H1 (cell line): ENCODE data around the gene QSOX2. TPM values are rescaled to one million over a fixed set of nuclear protein-coding genes. Genes with fewer than 3 reads are reported as not detected.

ENCODE experiments used
- CTCF ChIA-PET: fragments of 300-600 bp; sonication (Branson Sonifier 250); formaldehyde crosslinking; loops from one replicate; lab custom pipeline; 2021; ENCODE audit not compliant: partially characterized antibody; lab: Charles Lee
- POLR2A ChIA-PET: fragments of 300-600 bp; sonication (Branson Sonifier 250); formaldehyde crosslinking; loops from one replicate; lab custom pipeline; 2021; ENCODE audit warnings: inconsistent platforms; ENCODE audit not compliant: partially characterized antibody; lab: Charles Lee
- DNase-seq, 2 experiments: peaks; one replicate each; pipeline versions ENCODE4 v3.0.0 to v3.0.0-alpha.2; 2010 to 2022; ENCODE audit warnings: low spot score in 2 of 2, low read depth in 1 of 2, mixed read lengths in 1 of 2
- FAIRE-seq: peaks from 2 replicates; lab custom pipeline; 2011; peaks lifted over from hg19 to GRCh38; lab: Jason Lieb, UNC
- H2AFZ ChIP-seq: 2 replicates; pipeline ENCODE4 v1.8.1; 2012; ENCODE audit warnings: low read length, inconsistent platforms
- H2AK5ac ChIP-seq: 2 replicates; pipeline ENCODE4 v1.6.1; 2013; ENCODE audit warnings: low read depth, low read length
- H2BK120ac ChIP-seq: replicated peaks from 2 replicates; pipeline ENCODE3; 2013; ENCODE audit warnings: low read depth, low read length, inconsistent platforms
- H2BK12ac ChIP-seq: 2 replicates; pipeline ENCODE4 v1.6.1; 2013; ENCODE audit warnings: low read depth, low read length
- H2BK15ac ChIP-seq: 2 replicates; pipeline ENCODE4 v1.6.1; 2013; ENCODE audit warnings: low read length
- H2BK20ac ChIP-seq: 2 replicates; pipeline ENCODE4 v1.6.1; 2013; ENCODE audit warnings: low read length
- H2BK5ac ChIP-seq: 2 replicates; pipeline ENCODE4 v1.6.1; 2013; ENCODE audit warnings: low read depth, low read length
- H3K14ac ChIP-seq: 2 replicates; pipeline ENCODE4 v1.6.1; 2013; ENCODE audit warnings: inconsistent platforms; ENCODE audit not compliant: insufficient read length
- H3K18ac ChIP-seq: 2 replicates; pipeline ENCODE4 v1.6.1; 2013; ENCODE audit warnings: low read length; ENCODE audit errors: extremely low read depth
- H3K23ac ChIP-seq: 2 replicates; pipeline ENCODE4 v1.6.1; 2013; ENCODE audit warnings: inconsistent platforms; ENCODE audit not compliant: insufficient read length
- H3K23me2 ChIP-seq: 2 replicates; pipeline ENCODE4 v1.6.1; 2013; ENCODE audit warnings: low read depth, low read length
- H3K27ac ChIP-seq: 2 replicates; pipeline ENCODE4 v1.6.1; 2011; ENCODE audit warnings: low read depth, low read length, inconsistent platforms
- H3K27me3 ChIP-seq, 4 experiments: replicated peaks in 1 of 4; 1 replicate in 1 of 4; 2 replicates in 3 of 4; pipeline versions ENCODE4 v1.6.1 to v1.8.1; 2011 to 2013; ENCODE audit warnings: low read length in 3 of 4, mild to moderate bottlenecking in 3 of 4, inconsistent platforms in 2 of 4, mixed read lengths in 2 of 4, moderate library complexity in 1 of 4; ENCODE audit not compliant: control insufficient read depth in 3 of 4, insufficient read depth in 3 of 4; ENCODE audit errors: extremely low read depth in 1 of 4
- H3K36me3 ChIP-seq, 4 experiments: 2 replicates each; pipeline versions ENCODE4 v1.6.1 to v1.8.1; 2011 to 2013; ENCODE audit warnings: mild to moderate bottlenecking in 4 of 4, low read length in 3 of 4, moderate library complexity in 2 of 4, control low read depth in 1 of 4, inconsistent platforms in 1 of 4; ENCODE audit not compliant: insufficient read depth in 4 of 4, control insufficient read depth in 2 of 4
- H3K4ac ChIP-seq: replicated peaks from 2 replicates; pipeline ENCODE3; 2013; ENCODE audit warnings: low read length, low read depth, mixed read lengths, inconsistent platforms; ENCODE audit not compliant: insufficient read length
- H3K4me1 ChIP-seq, 4 experiments: replicated peaks in 1 of 4; 1 replicate in 1 of 4; 2 replicates in 3 of 4; pipeline versions ENCODE4 v1.6.1 to v1.8.1; 2011 to 2013; ENCODE audit warnings: low read length in 3 of 4, inconsistent platforms in 2 of 4, mixed read lengths in 1 of 4; ENCODE audit not compliant: insufficient read depth in 4 of 4, control insufficient read depth in 3 of 4
- H3K4me2 ChIP-seq, 2 experiments: 2 replicates each; pipeline versions ENCODE4 v1.6.1 to v1.8.1; 2011 to 2013; ENCODE audit warnings: low read depth in 2 of 2, low read length in 2 of 2, control low read depth in 1 of 2, inconsistent platforms in 1 of 2, mild to moderate bottlenecking in 1 of 2; ENCODE audit not compliant: insufficient read depth in 1 of 2
- H3K4me3 ChIP-seq, 4 experiments: fragments of 200-600, 300-600 bp in 1 of 4; sonication (generic), shearing (Covaris generic), sonication (Bioruptor Twin) in 1 of 4; 2 replicates each; pipeline versions ENCODE4 v1.5.1 to v1.8.1; 2011 to 2016; ENCODE audit warnings: low read length in 4 of 4, low read depth in 3 of 4, control low read depth in 2 of 4, inconsistent platforms in 2 of 4, mild to moderate bottlenecking in 2 of 4, mixed read lengths in 1 of 4, moderate library complexity in 1 of 4; ENCODE audit not compliant: insufficient read depth in 2 of 4; ENCODE audit errors: extremely low read depth in 1 of 4
- H3K56ac ChIP-seq: replicated peaks from 2 replicates; pipeline ENCODE3; 2013; ENCODE audit warnings: low read depth, mild to moderate bottlenecking, mixed read lengths, low read length, inconsistent platforms; ENCODE audit not compliant: insufficient read length
- H3K79me1 ChIP-seq: 2 replicates; pipeline ENCODE4 v1.6.1; 2013; ENCODE audit warnings: low read depth, low read length, control low read depth
- H3K79me2 ChIP-seq, 2 experiments: 2 replicates each; pipeline versions ENCODE4 v1.6.1 to v1.8.1; 2012 to 2013; ENCODE audit warnings: low read length in 2 of 2, mild to moderate bottlenecking in 2 of 2, inconsistent platforms in 1 of 2; ENCODE audit not compliant: insufficient read depth in 2 of 2, control insufficient read depth in 1 of 2
- H3K9ac ChIP-seq, 4 experiments: replicated peaks in 1 of 4; 1 replicate in 1 of 4; 2 replicates in 3 of 4; pipeline versions ENCODE4 v1.6.1 to v1.8.1; 2011 to 2013; ENCODE audit warnings: low read depth in 3 of 4, low read length in 3 of 4, control low read depth in 2 of 4, mild to moderate bottlenecking in 2 of 4, moderate library complexity in 2 of 4, inconsistent platforms in 1 of 4; ENCODE audit errors: extremely low read depth in 1 of 4
- H3K9me3 ChIP-seq, 2 experiments: 2 replicates each; pipeline versions ENCODE4 v1.6.1 to v1.8.1; 2012 to 2013; ENCODE audit warnings: mild to moderate bottlenecking in 2 of 2, moderate library complexity in 2 of 2, control low read depth in 1 of 2, inconsistent platforms in 1 of 2, low read depth in 1 of 2, low read length in 1 of 2, mixed read lengths in 1 of 2; ENCODE audit not compliant: insufficient read depth in 2 of 2
- H4K20me1 ChIP-seq, 2 experiments: replicated peaks in 1 of 2; 2 replicates each; pipeline versions ENCODE3 to v1.8.1; 2011 to 2013; ENCODE audit warnings: inconsistent platforms in 2 of 2, low read length in 2 of 2, mild to moderate bottlenecking in 1 of 2; ENCODE audit not compliant: insufficient read depth in 2 of 2, control insufficient read depth in 1 of 2
- H4K5ac ChIP-seq: 2 replicates; pipeline ENCODE4 v1.6.1; 2013; ENCODE audit warnings: low read length, low read depth, mixed read lengths, inconsistent platforms; ENCODE audit not compliant: insufficient read length
- H4K8ac ChIP-seq: 2 replicates; pipeline ENCODE4 v1.8.0; 2013; ENCODE audit warnings: mild to moderate bottlenecking, moderate library complexity, low read length, inconsistent platforms; ENCODE audit not compliant: insufficient read depth; ENCODE audit errors: extremely low read depth
- H4K91ac ChIP-seq: replicated peaks from 2 replicates; pipeline ENCODE3; 2013; ENCODE audit warnings: low read length, mixed read lengths, inconsistent platforms; ENCODE audit not compliant: insufficient read length
- CEBPB ChIP-seq: IDR thresholded peaks from 2 replicates; pipeline ENCODE4 v1.6.1; 2012; ENCODE audit warnings: low read depth, low read length
- EGR1 ChIP-seq: IDR thresholded peaks from 2 replicates; pipeline ENCODE4 v1.6.1; 2011; ENCODE audit warnings: low read depth, low read length, borderline replicate concordance
- EZH2 ChIP-seq: fragments of 200-600 bp; sonication (generic); IDR thresholded peaks from 2 replicates; pipeline ENCODE4 v1.7.1; 2012; ENCODE audit warnings: low read depth, mild to moderate bottlenecking, moderate library complexity, low read length, inconsistent platforms; ENCODE audit not compliant: severe bottlenecking
- FOSL1 ChIP-seq: IDR thresholded peaks from 2 replicates; pipeline ENCODE4 v1.6.1; 2011; ENCODE audit warnings: mild to moderate bottlenecking, low read depth, low read length, moderate library complexity; ENCODE audit not compliant: insufficient read depth
- JUN ChIP-seq: IDR thresholded peaks from 2 replicates; pipeline ENCODE4 v1.6.1; 2011; ENCODE audit warnings: low read depth, mild to moderate bottlenecking, improper control_type of control experiment, low read length
- RNF2 ChIP-seq: fragments of 200-900, 300-1000 bp; sonication (generic); IDR thresholded peaks from 2 replicates; pipeline ENCODE4 v1.7.1; 2016; ENCODE audit warnings: borderline replicate concordance, low read depth, mild to moderate bottlenecking, antibody characterized with exemption, low read length; ENCODE audit not compliant: poor library complexity, severe bottlenecking; ENCODE audit errors: missing control alignments
- WGBS, 2 experiments: shearing (Covaris generic) in 1 of 2; methylation state at CpG; one replicate each; pipeline versions ENCODE4 v1.1.6 to v1.1.7; 2013 to 2015; ENCODE audit warnings: low lambda C conversion rate in 2 of 2, mixed read lengths in 2 of 2, inconsistent platforms in 1 of 2, low coverage in 1 of 2, missing lambda C conversion rate in 1 of 2; ENCODE audit not compliant: insufficient replicate concordance in 2 of 2, insufficient coverage in 1 of 2, insufficient read length in 1 of 2; ENCODE audit errors: extremely low coverage in 1 of 2, missing lambda C conversion rate in 1 of 2; 5-methylcytosine and 5-hydroxymethylcytosine counted together
- polyA plus RNA-seq, 7 experiments: library from polyadenylated mRNA; depleted of rRNA in 3 of 7; stranded (reverse) in 5 of 7; unstranded in 2 of 7; fragments of >200 nt in 5 of 7; fragments of 200-250 nt in 2 of 7; gene quantifications; 1 replicate in 5 of 7; 2 replicates in 1 of 7; 4 replicates in 1 of 7; pipeline versions ENCODE4 v1.2.1 to v1.2.3, GENCODE V29; 2011 to 2013; ENCODE audit warnings: missing spikeins in 2 of 7, mixed read lengths in 2 of 7
- total RNA-seq: library from RNA; stranded (reverse); fragmentation: NEBNext Ultra II Directional; extraction: Animal tissue kit (Norgen Biotek cat#: 25700); gene quantifications from 2 replicates; pipeline ENCODE4 v1.2.1, GENCODE V29; 2021
- TF ChIP-seq, protein P1 (sequence below): IDR thresholded peaks from 2 replicates; pipeline ENCODE4 v1.6.1; 2012; ENCODE audit warnings: inconsistent platforms

Gene QSOX2
- total and polyA plus RNA-seq, 2 of the 8 experiments (the other 6 are each of a cell fraction or from before 2014, with no cell fraction given): 18.0 to 28.6 TPM

DNA sequence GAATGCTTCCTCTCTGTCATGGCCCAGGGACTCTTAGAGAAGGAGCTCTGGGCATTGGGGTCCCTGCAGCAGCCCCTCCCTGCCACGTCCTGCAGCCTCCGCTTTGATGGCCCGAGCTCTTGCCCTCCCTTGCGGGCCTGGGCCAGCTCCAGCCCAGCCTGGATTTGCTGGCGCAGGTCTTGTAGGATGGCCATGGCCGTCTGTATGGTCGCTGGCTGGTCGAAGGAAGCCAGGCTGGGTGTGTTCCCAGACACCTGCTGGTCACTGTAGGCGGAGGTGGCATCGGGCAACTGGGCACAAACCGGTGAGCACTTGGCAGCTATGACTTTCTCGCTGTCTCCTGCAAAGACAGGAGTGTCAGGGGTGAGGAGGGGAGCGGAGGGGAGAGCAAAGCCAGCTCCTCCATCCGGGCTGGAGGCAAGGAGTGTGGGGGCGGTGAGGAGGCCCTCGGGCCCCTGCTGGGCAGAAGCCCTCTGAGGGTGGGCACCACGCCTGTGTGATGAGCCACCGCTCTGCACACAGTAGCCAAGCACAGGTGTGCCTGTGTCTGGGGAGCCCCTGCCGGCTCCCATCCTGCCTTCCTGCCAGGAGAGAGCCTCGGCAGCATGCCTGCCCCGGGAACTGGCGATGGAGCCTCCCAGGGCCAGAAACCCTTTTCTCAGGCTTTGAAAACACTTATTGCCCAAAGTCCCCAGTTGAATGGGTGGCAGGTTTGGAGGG, 45.9 kb upstream of the QSOX2 start:
- no peak for TF ChIP-seq EZH2
- no peak for TF ChIP-seq JUN
- no peak for TF ChIP-seq EGR1
- TF ChIP-seq, protein P1, sequence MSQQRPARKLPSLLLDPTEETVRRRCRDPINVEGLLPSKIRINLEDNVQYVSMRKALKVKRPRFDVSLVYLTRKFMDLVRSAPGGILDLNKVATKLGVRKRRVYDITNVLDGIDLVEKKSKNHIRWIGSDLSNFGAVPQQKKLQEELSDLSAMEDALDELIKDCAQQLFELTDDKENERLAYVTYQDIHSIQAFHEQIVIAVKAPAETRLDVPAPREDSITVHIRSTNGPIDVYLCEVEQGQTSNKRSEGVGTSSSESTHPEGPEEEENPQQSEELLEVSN: no peak
- TF ChIP-seq RNF2: no peak
- no peak for TF ChIP-seq FOSL1
- no peak for TF ChIP-seq CEBPB
- Histone ChIP-seq H2BK20ac (no peak overlapping the region), H3K18ac (no peak overlapping the region), H4K5ac (no peak overlapping the region), H2AK5ac (no peak overlapping the region), H3K79me2 (no peaks in the 10 kb centered on the region), H4K20me1 (peaks cover 0 to 12% of the 10 kb centered on the region in 2 experiments), H3K79me1 (no peaks in the 10 kb centered on the region), H3K4me3 (no peak overlapping the region), H3K14ac (no peak overlapping the region), H3K9me3 (peaks cover 4 to 10% of the 10 kb centered on the region in 2 experiments; a peak in 2 of 4 replicates), H3K23ac (no peak overlapping the region), H3K56ac (no peak overlapping the region), H4K8ac (no peak overlapping the region; the same call in 1 of the 2 replicates), H2BK120ac (no peak overlapping the region), H3K4me1 (no peaks in the 10 kb centered on the region), H3K23me2 (peaks cover 11% of the 10 kb centered on the region; the same call in 1 of the 2 replicates), H2BK5ac (no peak overlapping the region), H2BK15ac (no peak overlapping the region), H4K91ac (no peak overlapping the region), H3K27me3 (no peaks in the 10 kb centered on the region), H3K9ac (no peak overlapping the region), H3K36me3 (no peaks in the 10 kb centered on the region; a peak in 1 of 8 replicates), H3K4ac (no peak overlapping the region), H3K4me2 (no peak overlapping the region), H2AFZ (no peak overlapping the region), H2BK12ac (no peak overlapping the region), H3K27ac (no peak overlapping the region; the same call in 1 of the 2 replicates)
- ChIA-PET POLR2A (interaction anchor here (0.6 kb wide), 1 partner anchor 15 kb away, joined by 3 read pairs; no protein-coding TSS in a partner anchor), CTCF (interaction anchor here (0.9 to 1.9 kb wide), 11 partner anchors 9 to 153 kb away, joined by 3 to 5 read pairs (median 3); partner anchors contain the start of gene DNLZ)
- WGBS, 2 experiments: 94% methylated on average over 20 of the region's 22 CpGs; no CpG with 5 or more reads in 1 of the 2 experiments
- DNase-seq (no peak), FAIRE-seq (no peak)
